Measurements from ENCODE around the gene ANKRD13B.
A peak's percentile ranks its signal among the peaks of the same experiment; 100 is the strongest.

ANKRD13B gene

DNA sequence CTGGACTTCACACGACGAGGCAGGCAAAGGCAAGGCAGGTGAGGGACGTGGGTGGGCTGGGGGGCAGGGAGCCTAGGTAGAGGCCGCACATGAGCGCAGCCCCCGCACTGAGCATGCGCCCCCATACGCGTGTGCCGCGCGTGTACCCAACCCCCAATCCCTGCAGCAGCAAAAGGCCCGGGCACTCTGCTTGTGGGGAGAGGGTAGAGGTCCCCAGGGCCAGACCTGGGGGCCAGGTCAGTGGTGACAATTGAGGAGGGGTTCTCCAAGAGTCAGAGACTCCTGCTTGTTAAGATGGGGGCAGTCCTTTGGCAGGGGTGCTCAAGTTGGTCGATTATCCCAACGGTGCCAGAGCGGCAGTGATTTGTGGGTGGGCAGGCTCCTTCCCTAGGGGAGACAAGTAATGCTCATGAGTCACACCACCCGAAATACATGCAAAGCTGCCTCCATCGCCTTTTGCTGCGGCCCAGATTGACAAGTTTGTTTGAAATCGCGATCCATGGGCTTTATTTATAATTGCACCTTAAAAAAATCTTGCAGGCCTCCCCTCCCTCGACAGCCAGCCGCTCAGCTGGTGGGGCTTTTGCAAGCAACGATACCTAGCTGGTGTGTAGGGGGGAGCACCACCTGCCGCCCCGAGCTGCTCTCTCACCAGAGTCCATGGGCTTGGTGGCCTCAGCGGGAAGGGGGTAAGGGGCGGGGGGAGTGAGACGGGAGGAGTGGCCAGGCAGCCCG is 2.4 kb upstream of the ANKRD13B start (continued):
- TF ChIP-seq, protein P1, sequence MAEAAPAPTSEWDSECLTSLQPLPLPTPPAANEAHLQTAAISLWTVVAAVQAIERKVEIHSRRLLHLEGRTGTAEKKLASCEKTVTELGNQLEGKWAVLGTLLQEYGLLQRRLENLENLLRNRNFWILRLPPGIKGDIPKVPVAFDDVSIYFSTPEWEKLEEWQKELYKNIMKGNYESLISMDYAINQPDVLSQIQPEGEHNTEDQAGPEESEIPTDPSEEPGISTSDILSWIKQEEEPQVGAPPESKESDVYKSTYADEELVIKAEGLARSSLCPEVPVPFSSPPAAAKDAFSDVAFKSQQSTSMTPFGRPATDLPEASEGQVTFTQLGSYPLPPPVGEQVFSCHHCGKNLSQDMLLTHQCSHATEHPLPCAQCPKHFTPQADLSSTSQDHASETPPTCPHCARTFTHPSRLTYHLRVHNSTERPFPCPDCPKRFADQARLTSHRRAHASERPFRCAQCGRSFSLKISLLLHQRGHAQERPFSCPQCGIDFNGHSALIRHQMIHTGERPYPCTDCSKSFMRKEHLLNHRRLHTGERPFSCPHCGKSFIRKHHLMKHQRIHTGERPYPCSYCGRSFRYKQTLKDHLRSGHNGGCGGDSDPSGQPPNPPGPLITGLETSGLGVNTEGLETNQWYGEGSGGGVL (tag by site-specific recombination; IDR thresholded peaks at IDR 0.05): peak; percentile 44; the same call in 1 of the 2 replicates
- TF ChIP-seq ZNF433 (tag by site-specific recombination; IDR thresholded peaks at IDR 0.05; ENCODE audit: low read depth): no peak
- TF ChIP-seq REST (tag by site-specific recombination; IDR thresholded peaks at IDR 0.05): no peak
- TF ChIP-seq ZIC2 (tag by site-specific recombination; IDR thresholded peaks at IDR 0.05): peak; percentile 65
- TF ChIP-seq, protein P2, sequence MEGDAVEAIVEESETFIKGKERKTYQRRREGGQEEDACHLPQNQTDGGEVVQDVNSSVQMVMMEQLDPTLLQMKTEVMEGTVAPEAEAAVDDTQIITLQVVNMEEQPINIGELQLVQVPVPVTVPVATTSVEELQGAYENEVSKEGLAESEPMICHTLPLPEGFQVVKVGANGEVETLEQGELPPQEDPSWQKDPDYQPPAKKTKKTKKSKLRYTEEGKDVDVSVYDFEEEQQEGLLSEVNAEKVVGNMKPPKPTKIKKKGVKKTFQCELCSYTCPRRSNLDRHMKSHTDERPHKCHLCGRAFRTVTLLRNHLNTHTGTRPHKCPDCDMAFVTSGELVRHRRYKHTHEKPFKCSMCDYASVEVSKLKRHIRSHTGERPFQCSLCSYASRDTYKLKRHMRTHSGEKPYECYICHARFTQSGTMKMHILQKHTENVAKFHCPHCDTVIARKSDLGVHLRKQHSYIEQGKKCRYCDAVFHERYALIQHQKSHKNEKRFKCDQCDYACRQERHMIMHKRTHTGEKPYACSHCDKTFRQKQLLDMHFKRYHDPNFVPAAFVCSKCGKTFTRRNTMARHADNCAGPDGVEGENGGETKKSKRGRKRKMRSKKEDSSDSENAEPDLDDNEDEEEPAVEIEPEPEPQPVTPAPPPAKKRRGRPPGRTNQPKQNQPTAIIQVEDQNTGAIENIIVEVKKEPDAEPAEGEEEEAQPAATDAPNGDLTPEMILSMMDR (tag by site-specific recombination; IDR thresholded peaks at IDR 0.05): no peak
- TF ChIP-seq PATZ1 (tag by site-specific recombination; IDR thresholded peaks at IDR 0.05): peak; percentile 38
- peak; percentile 68 for TF ChIP-seq GLIS2 (tag by site-specific recombination; IDR thresholded peaks at IDR 0.05)
- no peak for TF ChIP-seq REPIN1 (tag by site-specific recombination; IDR thresholded peaks at IDR 0.05; ENCODE audit: low read depth)
- TF ChIP-seq GFI1B (tag by site-specific recombination; IDR thresholded peaks at IDR 0.05): peak; percentile 89
- peak; percentile 8; the same call in 1 of the 2 replicates for TF ChIP-seq ZFHX2 (tag by site-specific recombination; conservative IDR thresholded peaks at IDR 0.05)
- peak; percentile 21; the same call in 1 of the 2 replicates for TF ChIP-seq SP2 (tag by site-specific recombination; IDR thresholded peaks at IDR 0.05)
- TF ChIP-seq, protein P3, sequence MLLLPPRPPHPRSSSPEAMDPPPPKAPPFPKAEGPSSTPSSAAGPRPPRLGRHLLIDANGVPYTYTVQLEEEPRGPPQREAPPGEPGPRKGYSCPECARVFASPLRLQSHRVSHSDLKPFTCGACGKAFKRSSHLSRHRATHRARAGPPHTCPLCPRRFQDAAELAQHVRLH (tag by site-specific recombination; IDR thresholded peaks at IDR 0.05): no peak
- no peak for TF ChIP-seq ZNF48 (tag by site-specific recombination; IDR thresholded peaks at IDR 0.05)
- peak; percentile 47; the same call in 1 of the 2 replicates for TF ChIP-seq ZNF341 (tag by site-specific recombination; IDR thresholded peaks at IDR 0.05; ENCODE audit: low read depth)
- peak; percentile 7; the same call in 1 of the 2 replicates for TF ChIP-seq ZNF629 (tag by site-specific recombination; IDR thresholded peaks at IDR 0.05)
- TF ChIP-seq ZBTB48 (tag by site-specific recombination; IDR thresholded peaks at IDR 0.05): 0 out of 2 replicates have a peak, but pooled peaks have one; percentile 24
- no peak for TF ChIP-seq ZNF37A (tag by site-specific recombination; IDR thresholded peaks at IDR 0.05)
- peak; percentile 47 for TF ChIP-seq SP7 (tag by site-specific recombination; IDR thresholded peaks at IDR 0.05)
- TF ChIP-seq ZBTB6 (tag by site-specific recombination; IDR thresholded peaks at IDR 0.05): peak; percentile 75; the same call in 1 of the 2 replicates
- TF ChIP-seq GLI4 (tag by site-specific recombination; IDR thresholded peaks at IDR 0.05): no peak
